Stimulated activated CD4-positive, alpha-beta T cell treated with anti-CD3 and anti-CD28 coated beads, Interleukin-15, amount 100 ng/mL, for 24 hours (primary cell): ENCODE measurements around the gene ADGRL2.
"Not testable (repeated sequence)": the region's sequence is repeated elsewhere in the genome, so short reads cannot be mapped to it uniquely, and the experiment has no call there.

Source experiments
- DNase-seq: peaks from one replicate; pipeline ENCODE4 v3.0.0-alpha.2; 2020

The ADGRL2 gene

GRCh38 chr1:81850495-81850894 lies 49.8 kb downstream of the ADGRL2 start:
- DNase-seq = no peak

- DNase-seq = no peak
Observed at GRCh38 chr1:81851217-81851616, 50.5 kb downstream of the ADGRL2 start.

- DNase-seq = no peak
Observed at GRCh38 chr1:81852961-81853360, 52.2 kb downstream of the ADGRL2 start.

- DNase-seq = no peak
Observed at GRCh38 chr1:81867235-81867634, 66.5 kb downstream of the ADGRL2 start.

- DNase-seq = no peak
Observed at GRCh38 chr1:81869307-81869706, 68.6 kb downstream of the ADGRL2 start.

GRCh38 chr1:81871091-81871490 lies 70.4 kb downstream of the ADGRL2 start:
- DNase-seq = not testable (repeated sequence)

- DNase-seq = no peak
Observed at GRCh38 chr1:81873946-81874345, 73.2 kb downstream of the ADGRL2 start.

- no peak for DNase-seq
Observed at GRCh38 chr1:81874461-81874860, 73.7 kb downstream of the ADGRL2 start.

GRCh38 chr1:81874940-81875339 lies 74.2 kb downstream of the ADGRL2 start:
- no peak for DNase-seq

GRCh38 chr1:81876901-81877733 lies 76.4 kb downstream of the ADGRL2 start:
- no peak for DNase-seq

- DNase-seq = no peak
Observed at GRCh38 chr1:81877940-81878339, 77.2 kb downstream of the ADGRL2 start.

- no peak for DNase-seq
Observed at GRCh38 chr1:81878538-81878937, 77.8 kb downstream of the ADGRL2 start.

- DNase-seq = no peak
Observed at GRCh38 chr1:81880781-81881180, 80.0 kb downstream of the ADGRL2 start.

GRCh38 chr1:81885291-81885690 lies 84.6 kb downstream of the ADGRL2 start:
- DNase-seq = no peak

- not testable (repeated sequence) for DNase-seq
Observed at GRCh38 chr1:81886292-81886691, 85.6 kb downstream of the ADGRL2 start.

GRCh38 chr1:81887421-81888144 lies 86.8 kb downstream of the ADGRL2 start:
- no peak for DNase-seq

GRCh38 chr1:81889166-81889565 lies 88.4 kb downstream of the ADGRL2 start:
- no peak for DNase-seq

GRCh38 chr1:81894867-81895266 lies 94.1 kb downstream of the ADGRL2 start:
- no peak for DNase-seq

GRCh38 chr1:81899214-81899821 lies 98.6 kb downstream of the ADGRL2 start:
- DNase-seq = no peak

GRCh38 chr1:81907575-81907974 lies 106.8 kb downstream of the ADGRL2 start:
- DNase-seq = no peak

GRCh38 chr1:81912383-81912782 lies 111.6 kb downstream of the ADGRL2 start:
- no peak for DNase-seq

- DNase-seq = no peak
Observed at GRCh38 chr1:81915937-81916336, 115.2 kb downstream of the ADGRL2 start.

GRCh38 chr1:81920245-81920740 lies 119.6 kb downstream of the ADGRL2 start:
- DNase-seq = no peak

GRCh38 chr1:81920886-81921285 lies 120.2 kb downstream of the ADGRL2 start:
- no peak for DNase-seq
